Activated CD8-positive, alpha-beta memory T cell treated with anti-CD3 and anti-CD28 coated beads for 4 hours (primary cell): Measurements from ENCODE around the gene MPO.

Source experiments
- DNase-seq, 2 donors: peaks; one replicate each; pipeline ENCODE4 v3.0.0-alpha.2; 2020; ENCODE audit warnings: low read depth in 2 of 2

Gene MPO

GRCh38 chr17:58236394-58236793 lies 44.3 kb downstream of the MPO start:
- no peak for DNase-seq

- no peak for DNase-seq
Measured at GRCh38 chr17:58235821-58236220, 44.9 kb downstream of the MPO start.

- DNase-seq, result no peak
Measured at GRCh38 chr17:58234512-58234911, 46.2 kb downstream of the MPO start.

DNA sequence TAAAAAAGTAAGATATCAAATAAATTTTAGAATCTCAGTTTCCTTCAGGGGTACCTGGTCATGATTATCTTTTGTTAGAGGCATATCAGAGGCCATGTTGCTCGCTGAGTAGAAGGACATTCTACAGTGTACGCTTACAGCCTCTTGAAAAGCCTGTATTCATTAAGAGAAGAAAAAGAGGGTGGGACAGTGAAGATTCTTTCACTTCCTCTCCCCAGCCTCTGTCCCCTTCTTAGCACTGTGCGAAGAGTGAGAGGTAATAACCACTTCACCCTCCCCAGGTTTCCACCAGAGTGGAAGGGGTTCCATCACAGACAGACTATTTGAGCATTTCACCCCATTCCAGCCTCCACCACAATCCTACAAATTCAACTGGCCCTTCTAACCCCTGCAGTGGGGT lies 47.2 kb downstream of the MPO start:
- DNase-seq, result no peak

GRCh38 chr17:58232707-58233156 lies 48.0 kb downstream of the MPO start:
- DNase-seq, result no peak

DNA sequence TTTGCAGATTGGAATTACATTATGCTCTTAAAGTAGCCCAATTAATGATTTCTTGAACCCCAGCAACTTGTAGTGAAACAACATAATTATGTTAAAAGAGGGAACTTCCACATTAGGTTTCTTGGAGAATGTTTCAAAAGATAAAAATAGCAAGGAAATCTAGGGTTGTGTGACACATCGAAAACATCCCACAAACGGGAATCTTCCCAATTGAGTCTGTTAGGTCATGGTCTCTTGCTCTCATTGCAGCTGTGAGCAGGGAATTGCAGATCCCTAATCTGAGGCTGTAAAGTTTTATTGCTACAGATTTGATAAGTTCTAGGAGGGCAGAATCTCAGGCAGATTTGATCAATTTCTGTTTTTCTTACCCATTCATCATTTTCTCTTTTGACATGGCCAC lies 49.1 kb downstream of the MPO start:
- DNase-seq, result no peak

DNA sequence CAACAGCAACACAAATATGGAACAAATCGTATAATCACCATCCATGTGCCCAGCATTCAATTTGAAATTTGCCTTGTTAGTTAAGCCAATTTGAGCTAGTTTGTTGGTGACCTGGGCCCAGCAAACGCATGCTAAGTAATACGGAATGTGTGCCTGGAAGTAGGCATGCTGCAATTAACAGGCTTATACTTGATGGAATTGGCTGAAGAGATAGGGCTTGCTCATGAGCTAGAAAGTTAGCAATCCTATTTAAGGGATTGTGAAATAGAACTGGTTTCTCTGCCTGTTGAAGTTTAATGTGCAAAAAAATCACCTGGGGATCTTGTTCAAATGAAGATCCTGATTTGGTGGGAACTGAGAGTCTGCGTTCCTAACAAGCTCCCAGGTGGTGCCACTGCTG lies 50.9 kb downstream of the MPO start:
- no peak for DNase-seq

DNA sequence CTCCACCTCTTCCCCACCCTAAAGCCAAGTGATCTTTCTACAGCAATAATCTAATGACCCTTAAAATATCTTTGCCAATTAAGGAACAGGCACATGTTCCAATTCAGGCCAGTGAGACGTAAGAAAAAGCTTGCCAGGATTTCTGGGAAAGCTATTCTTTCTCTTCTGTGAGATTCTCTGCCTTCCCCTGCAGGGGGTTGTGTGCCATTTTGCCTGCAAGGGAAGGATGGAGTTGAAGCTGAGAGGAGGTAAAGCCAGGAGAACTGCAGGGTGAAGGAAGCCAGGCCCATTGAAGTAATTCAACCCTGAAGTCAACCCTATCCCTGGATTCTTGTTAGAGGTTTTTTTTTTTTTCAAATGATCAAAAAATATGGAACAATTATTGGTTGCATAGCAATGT lies 51.4 kb downstream of the MPO start:
- no peak for DNase-seq

GRCh38 chr17:58228679-58229078 lies 52.1 kb downstream of the MPO start:
- no peak for DNase-seq

DNA sequence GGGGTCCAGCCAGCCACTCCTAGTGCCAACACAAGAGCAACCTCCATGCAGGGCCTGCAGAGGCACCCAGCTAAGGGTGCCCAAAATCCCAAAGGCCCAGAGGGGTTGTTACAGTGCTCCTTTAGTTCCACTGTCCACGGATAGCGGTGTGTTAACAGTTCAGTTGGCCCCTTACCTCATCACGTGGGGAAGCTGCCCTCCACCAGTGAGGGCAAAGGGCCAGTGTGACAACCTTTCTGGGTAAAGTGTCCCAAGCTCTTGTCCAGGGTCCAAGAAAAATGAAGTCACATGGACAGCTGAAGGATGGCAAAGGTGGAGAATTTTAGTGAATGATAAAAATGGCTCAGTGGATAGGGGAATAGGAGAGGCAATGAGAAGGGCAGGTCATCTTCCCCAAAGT lies 53.0 kb downstream of the MPO start:
- no peak for DNase-seq

DNA sequence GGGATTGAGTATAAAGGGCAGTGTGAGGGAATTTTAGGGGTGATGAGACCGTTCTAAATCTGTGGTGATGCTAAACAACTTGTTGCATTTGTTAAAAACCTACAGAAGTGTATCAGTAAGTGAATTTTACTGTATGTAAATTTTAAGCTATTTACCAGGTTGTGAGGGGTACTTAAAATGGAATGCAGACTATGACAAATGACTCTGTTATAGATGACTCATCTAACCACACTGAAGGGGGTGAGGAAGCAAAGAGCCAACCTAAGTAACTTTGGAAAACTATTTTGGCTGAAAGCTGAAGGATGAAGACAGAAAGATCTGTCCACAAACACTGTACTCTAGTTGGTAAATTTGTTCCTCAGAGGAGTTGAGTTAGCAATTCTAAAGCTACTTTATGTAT lies 56.4 kb downstream of the MPO start:
- no peak for DNase-seq
